ENCODE measurements around the gene ZFYVE1. TPM values are rescaled to one million over a fixed set of nuclear protein-coding genes. Genes with fewer than 3 reads are reported as not detected.

ZFYVE1 gene
- total and polyA plus RNA-seq, 2 experiments from 2014 or later = 3.2 to 12.5 TPM

DNA sequence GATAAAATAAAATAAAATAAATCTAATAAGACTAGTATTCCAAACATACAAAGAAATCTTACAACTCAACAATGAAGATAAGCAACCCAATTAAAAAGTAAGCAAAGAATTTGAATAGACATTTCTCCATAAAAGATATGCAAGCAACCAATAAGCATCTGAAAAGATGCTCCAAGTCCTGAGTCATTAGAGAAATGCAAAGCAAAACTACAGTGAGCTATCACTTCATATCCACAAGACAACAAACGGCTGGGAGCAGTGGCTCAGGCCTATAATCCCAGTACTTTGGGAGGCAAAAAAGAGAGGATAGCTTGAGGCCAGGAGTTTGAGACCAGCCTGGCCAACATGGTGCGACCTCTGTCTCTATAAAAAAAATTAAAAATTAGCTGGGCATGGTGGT lies 26.8 kb downstream of the ZFYVE1 start:
- Mint-ChIP-seq H3K4me3 (no peak overlapping the region), H3K9me3 (no peaks in the 10 kb centered on the region), H3K27ac (no peak overlapping the region; the same call in 1 of the 2 replicates), H3K27me3 (ENCODE audit: insufficient read depth, low read depth, poor library complexity) (no peaks in the 10 kb centered on the region), H3K36me3 (ENCODE audit: low read depth) (peaks cover 15% of the 10 kb centered on the region), H3K4me1 (peaks cover 13% of the 10 kb centered on the region)
- no peaks in the 10 kb centered on the region for H3K36me3 ChIP-seq (ENCODE audit: insufficient read depth)
- H3K4me2 ChIP-seq = peak overlapping the region; percentile 63; the same call in 1 of the 2 replicates
- H3K4me1 ChIP-seq (ENCODE audit: insufficient read depth) = peaks cover 17% of the 10 kb centered on the region; the same call in 1 of the 2 replicates
- no peaks in the 10 kb centered on the region for H3F3A ChIP-seq (replicated peaks; ENCODE audit: low read depth)
- no peak overlapping the region for H3K4me3 ChIP-seq
- no peak overlapping the region for H2AFZ ChIP-seq
- H3K27me3 ChIP-seq (ENCODE audit: insufficient read depth) = no peaks in the 10 kb centered on the region
- H3K79me2 ChIP-seq (replicated peaks; ENCODE audit: insufficient read depth) = peaks cover 6% of the 10 kb centered on the region; the same call in 1 of the 2 replicates
- ATAC-seq (no peak), DNase-seq (ENCODE audit: low spot score) (no peak)
- peak overlapping the region; percentile 41; the same call in 1 of the 2 replicates for H3K27ac ChIP-seq (ENCODE audit: low read depth)
- TF ChIP-seq ZNF114 (CRISPR knock-in tag; IDR thresholded peaks at IDR 0.05) = no peak
- TF ChIP-seq, protein P1, sequence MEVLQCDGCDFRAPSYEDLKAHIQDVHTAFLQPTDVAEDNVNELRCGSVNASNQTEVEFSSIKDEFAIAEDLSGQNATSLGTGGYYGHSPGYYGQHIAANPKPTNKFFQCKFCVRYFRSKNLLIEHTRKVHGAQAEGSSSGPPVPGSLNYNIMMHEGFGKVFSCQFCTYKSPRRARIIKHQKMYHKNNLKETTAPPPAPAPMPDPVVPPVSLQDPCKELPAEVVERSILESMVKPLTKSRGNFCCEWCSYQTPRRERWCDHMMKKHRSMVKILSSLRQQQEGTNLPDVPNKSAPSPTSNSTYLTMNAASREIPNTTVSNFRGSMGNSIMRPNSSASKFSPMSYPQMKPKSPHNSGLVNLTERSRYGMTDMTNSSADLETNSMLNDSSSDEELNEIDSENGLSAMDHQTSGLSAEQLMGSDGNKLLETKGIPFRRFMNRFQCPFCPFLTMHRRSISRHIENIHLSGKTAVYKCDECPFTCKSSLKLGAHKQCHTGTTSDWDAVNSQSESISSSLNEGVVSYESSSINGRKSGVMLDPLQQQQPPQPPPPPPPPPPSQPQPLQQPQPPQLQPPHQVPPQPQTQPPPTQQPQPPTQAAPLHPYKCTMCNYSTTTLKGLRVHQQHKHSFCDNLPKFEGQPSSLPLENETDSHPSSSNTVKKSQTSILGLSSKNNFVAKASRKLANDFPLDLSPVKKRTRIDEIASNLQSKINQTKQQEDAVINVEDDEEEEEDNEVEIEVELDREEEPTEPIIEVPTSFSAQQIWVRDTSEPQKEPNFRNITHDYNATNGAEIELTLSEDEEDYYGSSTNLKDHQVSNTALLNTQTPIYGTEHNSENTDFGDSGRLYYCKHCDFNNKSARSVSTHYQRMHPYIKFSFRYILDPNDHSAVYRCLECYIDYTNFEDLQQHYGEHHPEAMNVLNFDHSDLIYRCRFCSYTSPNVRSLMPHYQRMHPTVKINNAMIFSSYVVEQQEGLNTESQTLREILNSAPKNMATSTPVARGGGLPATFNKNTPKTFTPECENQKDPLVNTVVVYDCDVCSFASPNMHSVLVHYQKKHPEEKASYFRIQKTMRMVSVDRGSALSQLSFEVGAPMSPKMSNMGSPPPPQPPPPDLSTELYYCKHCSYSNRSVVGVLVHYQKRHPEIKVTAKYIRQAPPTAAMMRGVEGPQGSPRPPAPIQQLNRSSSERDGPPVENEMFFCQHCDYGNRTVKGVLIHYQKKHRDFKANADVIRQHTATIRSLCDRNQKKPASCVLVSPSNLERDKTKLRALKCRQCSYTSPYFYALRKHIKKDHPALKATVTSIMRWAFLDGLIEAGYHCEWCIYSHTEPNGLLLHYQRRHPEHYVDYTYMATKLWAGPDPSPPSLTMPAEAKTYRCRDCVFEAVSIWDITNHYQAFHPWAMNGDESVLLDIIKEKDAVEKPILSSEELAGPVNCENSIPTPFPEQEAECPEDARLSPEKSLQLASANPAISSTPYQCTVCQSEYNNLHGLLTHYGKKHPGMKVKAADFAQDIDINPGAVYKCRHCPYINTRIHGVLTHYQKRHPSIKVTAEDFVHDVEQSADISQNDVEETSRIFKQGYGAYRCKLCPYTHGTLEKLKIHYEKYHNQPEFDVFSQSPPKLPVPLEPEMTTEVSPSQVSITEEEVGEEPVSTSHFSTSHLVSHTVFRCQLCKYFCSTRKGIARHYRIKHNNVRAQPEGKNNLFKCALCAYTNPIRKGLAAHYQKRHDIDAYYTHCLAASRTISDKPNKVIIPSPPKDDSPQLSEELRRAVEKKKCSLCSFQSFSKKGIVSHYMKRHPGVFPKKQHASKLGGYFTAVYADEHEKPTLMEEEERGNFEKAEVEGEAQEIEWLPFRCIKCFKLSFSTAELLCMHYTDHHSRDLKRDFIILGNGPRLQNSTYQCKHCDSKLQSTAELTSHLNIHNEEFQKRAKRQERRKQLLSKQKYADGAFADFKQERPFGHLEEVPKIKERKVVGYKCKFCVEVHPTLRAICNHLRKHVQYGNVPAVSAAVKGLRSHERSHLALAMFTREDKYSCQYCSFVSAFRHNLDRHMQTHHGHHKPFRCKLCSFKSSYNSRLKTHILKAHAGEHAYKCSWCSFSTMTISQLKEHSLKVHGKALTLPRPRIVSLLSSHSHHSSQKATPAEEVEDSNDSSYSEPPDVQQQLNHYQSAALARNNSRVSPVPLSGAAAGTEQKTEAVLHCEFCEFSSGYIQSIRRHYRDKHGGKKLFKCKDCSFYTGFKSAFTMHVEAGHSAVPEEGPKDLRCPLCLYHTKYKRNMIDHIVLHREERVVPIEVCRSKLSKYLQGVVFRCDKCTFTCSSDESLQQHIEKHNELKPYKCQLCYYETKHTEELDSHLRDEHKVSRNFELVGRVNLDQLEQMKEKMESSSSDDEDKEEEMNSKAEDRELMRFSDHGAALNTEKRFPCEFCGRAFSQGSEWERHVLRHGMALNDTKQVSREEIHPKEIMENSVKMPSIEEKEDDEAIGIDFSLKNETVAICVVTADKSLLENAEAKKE (CRISPR knock-in tag; IDR thresholded peaks at IDR 0.05) = no peak
- TF ChIP-seq, protein P2, sequence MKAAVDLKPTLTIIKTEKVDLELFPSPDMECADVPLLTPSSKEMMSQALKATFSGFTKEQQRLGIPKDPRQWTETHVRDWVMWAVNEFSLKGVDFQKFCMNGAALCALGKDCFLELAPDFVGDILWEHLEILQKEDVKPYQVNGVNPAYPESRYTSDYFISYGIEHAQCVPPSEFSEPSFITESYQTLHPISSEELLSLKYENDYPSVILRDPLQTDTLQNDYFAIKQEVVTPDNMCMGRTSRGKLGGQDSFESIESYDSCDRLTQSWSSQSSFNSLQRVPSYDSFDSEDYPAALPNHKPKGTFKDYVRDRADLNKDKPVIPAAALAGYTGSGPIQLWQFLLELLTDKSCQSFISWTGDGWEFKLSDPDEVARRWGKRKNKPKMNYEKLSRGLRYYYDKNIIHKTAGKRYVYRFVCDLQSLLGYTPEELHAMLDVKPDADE (IDR thresholded peaks at IDR 0.05) = no peak
- TF ChIP-seq, protein P3, sequence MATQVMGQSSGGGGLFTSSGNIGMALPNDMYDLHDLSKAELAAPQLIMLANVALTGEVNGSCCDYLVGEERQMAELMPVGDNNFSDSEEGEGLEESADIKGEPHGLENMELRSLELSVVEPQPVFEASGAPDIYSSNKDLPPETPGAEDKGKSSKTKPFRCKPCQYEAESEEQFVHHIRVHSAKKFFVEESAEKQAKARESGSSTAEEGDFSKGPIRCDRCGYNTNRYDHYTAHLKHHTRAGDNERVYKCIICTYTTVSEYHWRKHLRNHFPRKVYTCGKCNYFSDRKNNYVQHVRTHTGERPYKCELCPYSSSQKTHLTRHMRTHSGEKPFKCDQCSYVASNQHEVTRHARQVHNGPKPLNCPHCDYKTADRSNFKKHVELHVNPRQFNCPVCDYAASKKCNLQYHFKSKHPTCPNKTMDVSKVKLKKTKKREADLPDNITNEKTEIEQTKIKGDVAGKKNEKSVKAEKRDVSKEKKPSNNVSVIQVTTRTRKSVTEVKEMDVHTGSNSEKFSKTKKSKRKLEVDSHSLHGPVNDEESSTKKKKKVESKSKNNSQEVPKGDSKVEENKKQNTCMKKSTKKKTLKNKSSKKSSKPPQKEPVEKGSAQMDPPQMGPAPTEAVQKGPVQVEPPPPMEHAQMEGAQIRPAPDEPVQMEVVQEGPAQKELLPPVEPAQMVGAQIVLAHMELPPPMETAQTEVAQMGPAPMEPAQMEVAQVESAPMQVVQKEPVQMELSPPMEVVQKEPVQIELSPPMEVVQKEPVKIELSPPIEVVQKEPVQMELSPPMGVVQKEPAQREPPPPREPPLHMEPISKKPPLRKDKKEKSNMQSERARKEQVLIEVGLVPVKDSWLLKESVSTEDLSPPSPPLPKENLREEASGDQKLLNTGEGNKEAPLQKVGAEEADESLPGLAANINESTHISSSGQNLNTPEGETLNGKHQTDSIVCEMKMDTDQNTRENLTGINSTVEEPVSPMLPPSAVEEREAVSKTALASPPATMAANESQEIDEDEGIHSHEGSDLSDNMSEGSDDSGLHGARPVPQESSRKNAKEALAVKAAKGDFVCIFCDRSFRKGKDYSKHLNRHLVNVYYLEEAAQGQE (IDR thresholded peaks at IDR 0.05; ENCODE audit: unreplicated experiment) = no peak
- TF ChIP-seq JUNB (IDR thresholded peaks at IDR 0.05; ENCODE audit: unreplicated experiment) = no peak
- no peak for TF ChIP-seq NANOG (IDR thresholded peaks at IDR 0.05; ENCODE audit: borderline replicate concordance)
- TF ChIP-seq EZH2 (IDR thresholded peaks at IDR 0.05; ENCODE audit: low read depth, unreplicated experiment) = no peak
- TF ChIP-seq POLR2AphosphoS5 (IDR thresholded peaks at IDR 0.05; ENCODE audit: low read depth) = no peak
- no peak for TF ChIP-seq CREB1 (CRISPR knock-in tag; IDR thresholded peaks at IDR 0.05; ENCODE audit: low read depth)
- TF ChIP-seq STAT1 (IDR thresholded peaks at IDR 0.05; ENCODE audit: unreplicated experiment) = no peak
- TF ChIP-seq EZH2phosphoT487 (IDR thresholded peaks at IDR 0.05; ENCODE audit: unreplicated experiment) = no peak
- TF ChIP-seq ZNF331 (CRISPR knock-in tag; IDR thresholded peaks at IDR 0.05; ENCODE audit: low read depth) = no peak
- TF ChIP-seq, protein P4, sequence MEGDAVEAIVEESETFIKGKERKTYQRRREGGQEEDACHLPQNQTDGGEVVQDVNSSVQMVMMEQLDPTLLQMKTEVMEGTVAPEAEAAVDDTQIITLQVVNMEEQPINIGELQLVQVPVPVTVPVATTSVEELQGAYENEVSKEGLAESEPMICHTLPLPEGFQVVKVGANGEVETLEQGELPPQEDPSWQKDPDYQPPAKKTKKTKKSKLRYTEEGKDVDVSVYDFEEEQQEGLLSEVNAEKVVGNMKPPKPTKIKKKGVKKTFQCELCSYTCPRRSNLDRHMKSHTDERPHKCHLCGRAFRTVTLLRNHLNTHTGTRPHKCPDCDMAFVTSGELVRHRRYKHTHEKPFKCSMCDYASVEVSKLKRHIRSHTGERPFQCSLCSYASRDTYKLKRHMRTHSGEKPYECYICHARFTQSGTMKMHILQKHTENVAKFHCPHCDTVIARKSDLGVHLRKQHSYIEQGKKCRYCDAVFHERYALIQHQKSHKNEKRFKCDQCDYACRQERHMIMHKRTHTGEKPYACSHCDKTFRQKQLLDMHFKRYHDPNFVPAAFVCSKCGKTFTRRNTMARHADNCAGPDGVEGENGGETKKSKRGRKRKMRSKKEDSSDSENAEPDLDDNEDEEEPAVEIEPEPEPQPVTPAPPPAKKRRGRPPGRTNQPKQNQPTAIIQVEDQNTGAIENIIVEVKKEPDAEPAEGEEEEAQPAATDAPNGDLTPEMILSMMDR (conservative IDR thresholded peaks at IDR 0.05; ENCODE audit: low read depth in 2 of 2) = no peak
- no peaks in the 10 kb centered on the region for H3K9me2 ChIP-seq (ENCODE audit: insufficient read depth)
- H4K20me1 ChIP-seq (replicated peaks; ENCODE audit: insufficient read depth) = no peaks in the 10 kb centered on the region

All from GM23338 (cell line).